GM10847 (cell line): Measurements from ENCODE around the gene SPATA22.

Experiments used
- POLR2A ChIP-seq: IDR thresholded peaks from 2 replicates; pipeline ENCODE4 v1.6.1; 2011; ENCODE audit not compliant: insufficient read length; ENCODE audit errors: extremely low read depth

Gene SPATA22

GRCh38 chr17:3471599-3471998, at the start of gene SPATA22:
SPATA22 (minus strand) TSS chr17:3471819; CDS start chr17:3469325, 2,494 bp downstream.
- no peak for TF ChIP-seq POLR2A

- no peak for TF ChIP-seq POLR2A
Observed at GRCh38 chr17:3514873-3515272, 43.3 kb upstream of the SPATA22 start.

GRCh38 chr17:3513305-3514035, 41.9 kb upstream of the SPATA22 start:
- TF ChIP-seq POLR2A = no peak

- no peak for TF ChIP-seq POLR2A
Observed at GRCh38 chr17:3512505-3513171, 41.0 kb upstream of the SPATA22 start.

- no peak for TF ChIP-seq POLR2A
Observed at GRCh38 chr17:3511852-3512504, 40.4 kb upstream of the SPATA22 start.

GRCh38 chr17:3510090-3510489, 38.5 kb upstream of the SPATA22 start:
- TF ChIP-seq POLR2A = no peak

- TF ChIP-seq POLR2A = no peak
Observed at GRCh38 chr17:3507869-3508268, 36.2 kb upstream of the SPATA22 start.

GRCh38 chr17:3507071-3507470, 35.5 kb upstream of the SPATA22 start:
- TF ChIP-seq POLR2A = no peak

GRCh38 chr17:3506054-3506453, 34.4 kb upstream of the SPATA22 start:
- TF ChIP-seq POLR2A = no peak

GRCh38 chr17:3505008-3505407, 33.4 kb upstream of the SPATA22 start:
- no peak for TF ChIP-seq POLR2A

- TF ChIP-seq POLR2A = no peak
Observed at GRCh38 chr17:3503285-3503684, 31.7 kb upstream of the SPATA22 start.

- TF ChIP-seq POLR2A = no peak
Observed at GRCh38 chr17:3502466-3502865, 30.8 kb upstream of the SPATA22 start.

- TF ChIP-seq POLR2A = no peak
Observed at GRCh38 chr17:3501344-3501743, 29.7 kb upstream of the SPATA22 start.

- no peak for TF ChIP-seq POLR2A
Observed at GRCh38 chr17:3497101-3497500, 25.5 kb upstream of the SPATA22 start.

GRCh38 chr17:3485481-3486068, 14.0 kb upstream of the SPATA22 start:
- no peak for TF ChIP-seq POLR2A

GRCh38 chr17:3482852-3483251, 11.2 kb upstream of the SPATA22 start:
- no peak for TF ChIP-seq POLR2A
